Esophagus squamous epithelium (tissue), 4 donors: ENCODE data around the gene CLDN15.

ENCODE experiments used
- CTCF ChIP-seq, 6 experiments: fragments of 450-650 bp in 4 of 6; fragments of 200-600 bp in 2 of 6; sonication (generic) in 2 of 6; IDR thresholded peaks; one replicate each; pipeline ENCODE4 v1.5.1; 2016 to 2019; ENCODE audit warnings: antibody characterized with exemption in 6 of 6, mild to moderate bottlenecking in 4 of 6, moderate library complexity in 4 of 6
- POLR2A ChIP-seq, 4 donors: fragments of 450-650 bp; IDR thresholded peaks; one replicate each; pipeline ENCODE4 v1.6.1; 2017; ENCODE audit warnings: antibody characterized with exemption in 4 of 4, mild to moderate bottlenecking in 4 of 4, moderate library complexity in 3 of 4

- TF ChIP-seq CTCF (IDR thresholded peaks at IDR 0.05) (no peak), POLR2A (IDR thresholded peaks at IDR 0.05) (no peak)
Observed at GRCh38 chr7:101287032-101287431, 49.4 kb upstream of the CLDN15 start.
